ENCODE measurements around the gene BLACAT1.

BLACAT1 gene

GRCh38 chr1:205420938-205421337, 34.9 kb downstream of the BLACAT1 start:
- Histone ChIP-seq H3K27ac (ENCODE audit: low read length) (no peak overlapping the region), H3K9me2 (replicated peaks; ENCODE audit: insufficient read depth, low read length) (no peaks in the 10 kb centered on the region), H3K27me3 (replicated peaks; ENCODE audit: insufficient read depth, low read length) (no peaks in the 10 kb centered on the region), H3K4me1 (ENCODE audit: low read length) (no peaks in the 10 kb centered on the region), H3K9me3 (replicated peaks; ENCODE audit: insufficient read depth, low read length) (no peaks in the 10 kb centered on the region), H4K20me1 (ENCODE audit: insufficient read depth, low read length) (no peaks in the 10 kb centered on the region), H2AFZ (ENCODE audit: low read length) (no peak overlapping the region), H3K9ac (ENCODE audit: low read length) (no peak overlapping the region), H3K4me3 (ENCODE audit: low read length) (no peak overlapping the region), H3K79me2 (ENCODE audit: low read length) (no peaks in the 10 kb centered on the region), H3F3A (ENCODE audit: insufficient read depth, low read length) (no peaks in the 10 kb centered on the region), H3K36me3 (replicated peaks; ENCODE audit: insufficient read depth, low read length) (no peaks in the 10 kb centered on the region), H3K4me2 (ENCODE audit: low read depth, low read length) (no peak overlapping the region)
- TF ChIP-seq CTCF (IDR thresholded peaks at IDR 0.05; ENCODE audit: low read length): no peak
- TF ChIP-seq EZH2 (optimal IDR thresholded peaks at IDR 0.05; ENCODE audit: low read depth, low read length): no peak
- TF ChIP-seq EZH2phosphoT487 (IDR thresholded peaks at IDR 0.05; ENCODE audit: low read length): no peak
- DNase-seq: no peak

GRCh38 chr1:205417870-205418635, 37.8 kb downstream of the BLACAT1 start:
- no peaks in the 10 kb centered on the region for H3K27me3 ChIP-seq (replicated peaks; ENCODE audit: insufficient read depth, low read length)
- H3K4me3 ChIP-seq (ENCODE audit: low read length): no peak overlapping the region
- no peak for DNase-seq
- H3K36me3 ChIP-seq (replicated peaks; ENCODE audit: insufficient read depth, low read length): no peaks in the 10 kb centered on the region
- H3K9ac ChIP-seq (ENCODE audit: low read length): no peak overlapping the region
- H3K27ac ChIP-seq (ENCODE audit: low read length): no peak overlapping the region
- no peaks in the 10 kb centered on the region for H3K4me1 ChIP-seq (ENCODE audit: low read length)
- no peaks in the 10 kb centered on the region for H4K20me1 ChIP-seq (ENCODE audit: insufficient read depth, low read length)
- no peaks in the 10 kb centered on the region for H3K9me2 ChIP-seq (replicated peaks; ENCODE audit: insufficient read depth, low read length)
- TF ChIP-seq EZH2phosphoT487 (IDR thresholded peaks at IDR 0.05; ENCODE audit: low read length) (no peak), EZH2 (optimal IDR thresholded peaks at IDR 0.05; ENCODE audit: low read depth, low read length) (no peak), CTCF (IDR thresholded peaks at IDR 0.05; ENCODE audit: low read length) (no peak)
- H3K4me2 ChIP-seq (ENCODE audit: low read depth, low read length): no peak overlapping the region
- H3F3A ChIP-seq (ENCODE audit: insufficient read depth, low read length): no peaks in the 10 kb centered on the region
- H3K9me3 ChIP-seq (replicated peaks; ENCODE audit: insufficient read depth, low read length): no peaks in the 10 kb centered on the region
- no peak overlapping the region for H2AFZ ChIP-seq (ENCODE audit: low read length)
- no peaks in the 10 kb centered on the region for H3K79me2 ChIP-seq (ENCODE audit: low read length)

- Histone ChIP-seq H4K20me1 (ENCODE audit: insufficient read depth, low read length) (no peaks in the 10 kb centered on the region), H3K36me3 (replicated peaks; ENCODE audit: insufficient read depth, low read length) (no peaks in the 10 kb centered on the region), H3K9me3 (replicated peaks; ENCODE audit: insufficient read depth, low read length) (no peaks in the 10 kb centered on the region), H3K27ac (ENCODE audit: low read length) (no peak overlapping the region), H3K79me2 (ENCODE audit: low read length) (no peaks in the 10 kb centered on the region), H3K27me3 (replicated peaks; ENCODE audit: insufficient read depth, low read length) (no peaks in the 10 kb centered on the region), H3K9ac (ENCODE audit: low read length) (no peak overlapping the region), H3K4me2 (ENCODE audit: low read depth, low read length) (no peak overlapping the region), H2AFZ (ENCODE audit: low read length) (no peak overlapping the region), H3K4me1 (ENCODE audit: low read length) (no peaks in the 10 kb centered on the region), H3K9me2 (replicated peaks; ENCODE audit: insufficient read depth, low read length) (no peaks in the 10 kb centered on the region), H3F3A (ENCODE audit: insufficient read depth, low read length) (no peaks in the 10 kb centered on the region), H3K4me3 (ENCODE audit: low read length) (no peak overlapping the region)
- DNase-seq: no peak
- no peak for TF ChIP-seq EZH2phosphoT487 (IDR thresholded peaks at IDR 0.05; ENCODE audit: low read length)
- no peak for TF ChIP-seq EZH2 (optimal IDR thresholded peaks at IDR 0.05; ENCODE audit: low read depth, low read length)
- no peak for TF ChIP-seq CTCF (IDR thresholded peaks at IDR 0.05; ENCODE audit: low read length)
These were observed 39.5 kb downstream of the BLACAT1 start for GRCh38 chr1:205416322-205416721.
